Omental fat pad (tissue), 4 donors: Measurements from ENCODE around the gene COPS8. TPM values are rescaled to one million over a fixed set of nuclear protein-coding genes. Genes with fewer than 3 reads are reported as not detected.

Experiments
- ATAC-seq: fragments of 150-250 bp; one replicate; pipeline ENCODE4 v1.9.1; 2016; ENCODE audit warnings: mild to moderate bottlenecking, moderate library complexity; ENCODE audit not compliant: low FRiP score
- DNase-seq: peaks from one replicate; pipeline ENCODE4 v3.0.0-alpha.2; 2019; ENCODE audit warnings: low spot score
- total RNA-seq, 4 donors: library from RNA; depleted of rRNA; stranded (reverse); fragments of >200 nt; gene quantifications; one replicate each; pipeline ENCODE4 v1.1.0, GENCODE V29; 2016
- TF ChIP-seq, protein P1 (sequence below), 3 donors: fragments of 450-650 bp; IDR thresholded peaks; one replicate each; pipeline ENCODE4 v1.5.1; 2016 to 2017; ENCODE audit warnings: antibody characterized with exemption in 3 of 3, mild to moderate bottlenecking in 3 of 3, moderate library complexity in 2 of 3

COPS8 gene
- total RNA-seq, 4 donors from 2014 or later: 76.4 to 105 (median 90.5) TPM

DNA sequence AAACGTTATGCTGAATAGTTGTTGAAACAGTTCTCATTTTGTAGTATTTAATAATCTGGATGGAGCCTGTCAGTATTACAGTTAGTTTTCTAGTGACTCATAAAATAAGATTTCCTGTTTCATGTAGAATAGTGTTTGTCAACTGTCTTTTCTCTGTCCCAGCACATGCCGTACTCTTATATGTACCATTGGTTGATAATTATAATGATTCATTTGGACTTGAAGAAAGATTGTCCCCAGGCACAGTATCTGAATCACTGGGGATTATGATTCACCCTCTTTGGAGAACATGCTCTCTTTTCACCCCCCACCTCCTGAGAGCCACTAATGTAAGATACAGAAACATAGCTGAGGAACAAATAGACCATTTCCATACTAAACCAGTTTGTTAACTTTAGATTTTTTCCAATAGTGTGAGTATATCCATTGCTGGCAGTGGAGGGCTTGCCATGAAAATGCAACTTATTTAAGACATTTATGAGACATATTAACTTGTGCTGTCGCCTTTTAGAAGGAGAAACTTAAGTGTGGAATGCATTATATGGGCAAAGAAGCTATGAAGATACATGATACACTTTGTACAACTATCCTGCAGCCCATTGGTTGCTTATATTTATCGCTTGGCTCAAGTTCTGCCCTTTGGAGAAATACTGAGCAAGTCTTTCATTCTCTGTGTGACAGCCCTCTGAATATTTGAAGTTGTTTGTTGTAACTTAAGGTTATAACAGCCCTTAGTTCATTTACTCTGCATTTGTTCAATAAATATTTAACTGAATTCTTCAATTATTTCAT lies 12.4 kb downstream of the COPS8 start:
- ATAC-seq: peak; percentile 57

DNA sequence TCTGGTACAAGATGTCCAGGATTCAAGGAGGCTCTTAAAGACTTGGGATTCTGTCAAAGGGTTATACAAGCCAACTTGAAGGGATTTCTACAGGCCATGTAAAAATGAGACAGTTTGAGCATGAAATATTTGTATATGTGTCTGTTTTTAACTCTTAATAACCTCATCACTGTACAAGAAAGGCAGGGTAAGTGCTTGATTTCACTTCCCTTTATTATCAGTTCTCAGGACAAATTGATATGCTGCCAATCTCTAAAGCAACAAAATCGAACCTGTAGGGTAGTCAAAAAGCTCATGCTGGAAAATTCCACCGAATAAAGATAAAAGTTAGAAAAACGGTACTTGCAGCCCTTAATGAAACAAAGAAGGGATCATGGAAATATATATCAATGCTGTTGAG lies 14.1 kb downstream of the COPS8 start:
- DNase-seq: no peak
- no peak for ATAC-seq
- TF ChIP-seq, protein P1, sequence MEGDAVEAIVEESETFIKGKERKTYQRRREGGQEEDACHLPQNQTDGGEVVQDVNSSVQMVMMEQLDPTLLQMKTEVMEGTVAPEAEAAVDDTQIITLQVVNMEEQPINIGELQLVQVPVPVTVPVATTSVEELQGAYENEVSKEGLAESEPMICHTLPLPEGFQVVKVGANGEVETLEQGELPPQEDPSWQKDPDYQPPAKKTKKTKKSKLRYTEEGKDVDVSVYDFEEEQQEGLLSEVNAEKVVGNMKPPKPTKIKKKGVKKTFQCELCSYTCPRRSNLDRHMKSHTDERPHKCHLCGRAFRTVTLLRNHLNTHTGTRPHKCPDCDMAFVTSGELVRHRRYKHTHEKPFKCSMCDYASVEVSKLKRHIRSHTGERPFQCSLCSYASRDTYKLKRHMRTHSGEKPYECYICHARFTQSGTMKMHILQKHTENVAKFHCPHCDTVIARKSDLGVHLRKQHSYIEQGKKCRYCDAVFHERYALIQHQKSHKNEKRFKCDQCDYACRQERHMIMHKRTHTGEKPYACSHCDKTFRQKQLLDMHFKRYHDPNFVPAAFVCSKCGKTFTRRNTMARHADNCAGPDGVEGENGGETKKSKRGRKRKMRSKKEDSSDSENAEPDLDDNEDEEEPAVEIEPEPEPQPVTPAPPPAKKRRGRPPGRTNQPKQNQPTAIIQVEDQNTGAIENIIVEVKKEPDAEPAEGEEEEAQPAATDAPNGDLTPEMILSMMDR (IDR thresholded peaks at IDR 0.05): no peak

More for the DNA sequence above, 12.4 kb downstream of the COPS8 start:
- TF ChIP-seq, protein P1 (IDR thresholded peaks at IDR 0.05): no peak
- DNase-seq: no peak

- TF ChIP-seq, protein P1 (IDR thresholded peaks at IDR 0.05): no peak
- ATAC-seq: no peak
Measured at GRCh38 chr2:237101118-237101979, 15.7 kb downstream of the COPS8 start.

GRCh38 chr2:237102428-237102827 lies 16.7 kb downstream of the COPS8 start:
- DNase-seq (no peak), ATAC-seq (no peak)
- TF ChIP-seq, protein P1 (IDR thresholded peaks at IDR 0.05): no peak

More at GRCh38 chr2:237101118-237101979, 15.7 kb downstream of the COPS8 start:
- DNase-seq: no peak

DNA sequence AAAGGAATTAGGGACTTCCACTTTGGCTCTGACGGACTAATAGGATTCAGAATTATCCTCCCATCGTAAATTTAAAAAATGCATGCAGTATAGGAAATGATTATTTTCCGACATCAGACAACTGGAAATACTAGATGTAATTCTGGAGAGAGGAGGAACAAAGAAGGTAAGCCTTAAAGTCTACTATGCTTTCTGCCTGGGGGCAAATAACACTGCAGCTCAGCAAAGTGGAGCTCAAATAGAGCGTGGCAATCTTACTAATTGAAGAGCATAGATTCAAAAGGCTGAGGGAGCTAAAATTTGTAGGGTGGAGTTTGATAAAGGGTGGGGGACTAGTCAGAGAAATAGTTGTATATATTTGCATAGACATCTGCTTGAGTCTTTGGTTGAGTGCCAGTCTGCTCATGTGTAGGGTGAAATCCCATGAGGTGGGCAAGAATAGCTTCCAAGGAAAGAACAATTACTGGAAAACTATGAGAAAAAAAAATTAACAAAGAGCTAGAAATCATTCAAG lies 23.8 kb downstream of the COPS8 start:
- TF ChIP-seq, protein P1 (IDR thresholded peaks at IDR 0.05): no peak
- no peak for ATAC-seq
- DNase-seq: no peak

GRCh38 chr2:237113026-237113795 lies 27.5 kb downstream of the COPS8 start:
- DNase-seq (no peak), ATAC-seq (no peak)
- TF ChIP-seq, protein P1 (IDR thresholded peaks at IDR 0.05): no peak
